ENCODE results near the gene AIG1. TPM values are rescaled to one million over a fixed set of nuclear protein-coding genes. Genes with fewer than 3 reads are reported as not detected.

Gene AIG1
- total and polyA plus RNA-seq, 2 of the 4 experiments (the other 2 are of a cell fraction): 21.3 to 27.1 TPM

DNA sequence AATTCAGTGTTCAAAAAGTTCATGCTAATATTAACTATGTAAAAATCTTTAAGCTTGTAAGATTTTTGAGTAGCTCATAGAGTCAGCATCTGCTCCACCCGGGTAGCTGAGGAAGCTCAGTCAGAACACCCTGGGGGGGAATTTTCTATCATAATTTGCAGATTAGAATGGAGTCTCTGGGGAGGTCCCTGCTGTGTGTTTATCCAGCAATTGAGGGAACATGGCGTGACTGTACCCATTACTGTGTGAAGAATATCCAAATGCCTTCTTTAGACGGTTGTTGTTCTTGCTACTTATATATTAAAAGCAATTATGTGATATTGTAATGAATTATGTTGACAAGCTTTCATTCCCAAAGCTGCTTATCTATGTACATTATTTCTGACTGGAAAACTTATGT, 64.8 kb downstream of the AIG1 start:
- Histone ChIP-seq H2BK15ac (ENCODE audit: low read depth, low read length) (no peak overlapping the region), H4K20me1 (ENCODE audit: insufficient read depth, low read length) (no peaks in the 10 kb centered on the region), H3K9me1 (ENCODE audit: insufficient read depth, low read length) (no peaks in the 10 kb centered on the region; the same call in 1 of the 2 replicates), H3K27ac (ENCODE audit: insufficient read depth, low read length) (no peak overlapping the region), H2BK5ac (ENCODE audit: low read depth, low read length, poor library complexity, severe bottlenecking) (no peak overlapping the region), H3K79me1 (ENCODE audit: low read depth in 1 of 2, low read length in 2 of 2) (no peaks in the 10 kb centered on the region; a peak in 1 of 4 replicates), H3K4me2 (ENCODE audit: low read depth, low read length) (no peak overlapping the region), H3K4me1 (ENCODE audit: control insufficient read depth, insufficient read depth, low read length) (no peaks in the 10 kb centered on the region), H4K8ac (ENCODE audit: low read depth in 2 of 2, low read length in 2 of 2) (no peak overlapping the region), H3K23ac (ENCODE audit: low read depth, low read length) (no peak overlapping the region), H2AK5ac (ENCODE audit: low read depth, low read length) (no peak overlapping the region), H2AK9ac (replicated peaks; ENCODE audit: low read depth, low read length, poor library complexity) (no peak overlapping the region), H3K4me3 (ENCODE audit: insufficient read depth, low read depth, low read length) (no peak overlapping the region), H2AFZ (replicated peaks; ENCODE audit: low read length, poor library complexity) (no peak overlapping the region), H3K27me3 (ENCODE audit: control insufficient read depth, insufficient read depth, low read length) (no peaks in the 10 kb centered on the region), H3K4ac (ENCODE audit: low read depth, low read length) (no peak overlapping the region), H3K36me3 (ENCODE audit: control insufficient read depth, insufficient read depth, low read length) (no peaks in the 10 kb centered on the region), H4K91ac (ENCODE audit: insufficient read depth, low read depth, low read length) (no peak overlapping the region), H3K18ac (ENCODE audit: low read depth, low read length) (no peak overlapping the region), H3K9me3 (ENCODE audit: control insufficient read depth, insufficient read depth, low read length) (peaks cover 2% of the 10 kb centered on the region; the same call in 1 of the 2 replicates), H3K56ac (ENCODE audit: extremely low read depth, insufficient read depth, low read length) (no peak overlapping the region), H2BK120ac (ENCODE audit: low read depth, low read length) (no peak overlapping the region), H3K14ac (replicated peaks; ENCODE audit: low read depth, low read length) (no peak overlapping the region), H2BK20ac (ENCODE audit: low read depth, low read length) (no peak overlapping the region), H3K9ac (ENCODE audit: low read depth, low read length) (no peak overlapping the region), H4K5ac (ENCODE audit: low read depth, low read length) (no peak overlapping the region)
- in situ Hi-C loops (cut with MboI; ENCODE audit: low sequenced_read_pairs): no loop called here
- dilution Hi-C loops (cut with HindIII; ENCODE audit: low sequenced_read_pairs, unreplicated experiment): no loop called here
- ChIA-PET POLR2A (ENCODE audit: unreplicated experiment) (no interaction called here), CTCF (no interaction called here)
- no peak for DNase-seq
- TF ChIP-seq MAFK (IDR thresholded peaks at IDR 0.05; ENCODE audit: low read depth, low read length): no peak
- no peak for TF ChIP-seq MXI1 (IDR thresholded peaks at IDR 0.05; ENCODE audit: borderline replicate concordance, low read depth, low read length)
- no peak for TF ChIP-seq RCOR1 (IDR thresholded peaks at IDR 0.05; ENCODE audit: insufficient replicate concordance, low read length)
- TF ChIP-seq, protein P1, sequence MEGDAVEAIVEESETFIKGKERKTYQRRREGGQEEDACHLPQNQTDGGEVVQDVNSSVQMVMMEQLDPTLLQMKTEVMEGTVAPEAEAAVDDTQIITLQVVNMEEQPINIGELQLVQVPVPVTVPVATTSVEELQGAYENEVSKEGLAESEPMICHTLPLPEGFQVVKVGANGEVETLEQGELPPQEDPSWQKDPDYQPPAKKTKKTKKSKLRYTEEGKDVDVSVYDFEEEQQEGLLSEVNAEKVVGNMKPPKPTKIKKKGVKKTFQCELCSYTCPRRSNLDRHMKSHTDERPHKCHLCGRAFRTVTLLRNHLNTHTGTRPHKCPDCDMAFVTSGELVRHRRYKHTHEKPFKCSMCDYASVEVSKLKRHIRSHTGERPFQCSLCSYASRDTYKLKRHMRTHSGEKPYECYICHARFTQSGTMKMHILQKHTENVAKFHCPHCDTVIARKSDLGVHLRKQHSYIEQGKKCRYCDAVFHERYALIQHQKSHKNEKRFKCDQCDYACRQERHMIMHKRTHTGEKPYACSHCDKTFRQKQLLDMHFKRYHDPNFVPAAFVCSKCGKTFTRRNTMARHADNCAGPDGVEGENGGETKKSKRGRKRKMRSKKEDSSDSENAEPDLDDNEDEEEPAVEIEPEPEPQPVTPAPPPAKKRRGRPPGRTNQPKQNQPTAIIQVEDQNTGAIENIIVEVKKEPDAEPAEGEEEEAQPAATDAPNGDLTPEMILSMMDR (conservative IDR thresholded peaks at IDR 0.05; ENCODE audit: low read depth, low read length): no peak
- TF ChIP-seq MAZ (IDR thresholded peaks at IDR 0.05; ENCODE audit: borderline replicate concordance, low read depth, low read length): no peak
- TF ChIP-seq CEBPB (IDR thresholded peaks at IDR 0.05; ENCODE audit: low read depth, low read length): no peak
- BruUV-seq (replicated peaks): no TSS peak
- WGBS, 2 experiments (ENCODE audit: extremely low coverage in 2 of 2, insufficient read length in 1 of 2): 71% methylated on average over 1 of the region's 3 CpGs; no CpG with 5 or more reads in 1 of the 2 experiments
- intact Hi-C loops (cut with micrococcal nuclease): no loop called here
- no peak for ATAC-seq (ENCODE audit: low read depth)
